Head of caudate nucleus (tissue), 42 donors: ENCODE data around the gene FER1L5.
A peak's percentile ranks its signal among the peaks of the same experiment; 100 is the strongest.

Source experiments
- DNase-seq, 42 donors: peaks; one replicate each; pipeline versions ENCODE4 v3.0.0 to v3.0.0-alpha.2; 2020 to 2021; ENCODE audit warnings: mixed read lengths in 7 of 42
- intact Hi-C: fragments of 100-400 bp; cut with DNase I; formaldehyde crosslinking; loops from one replicate; pipeline ENCODE4 v1.15.0; 2022

The FER1L5 gene

DNA sequence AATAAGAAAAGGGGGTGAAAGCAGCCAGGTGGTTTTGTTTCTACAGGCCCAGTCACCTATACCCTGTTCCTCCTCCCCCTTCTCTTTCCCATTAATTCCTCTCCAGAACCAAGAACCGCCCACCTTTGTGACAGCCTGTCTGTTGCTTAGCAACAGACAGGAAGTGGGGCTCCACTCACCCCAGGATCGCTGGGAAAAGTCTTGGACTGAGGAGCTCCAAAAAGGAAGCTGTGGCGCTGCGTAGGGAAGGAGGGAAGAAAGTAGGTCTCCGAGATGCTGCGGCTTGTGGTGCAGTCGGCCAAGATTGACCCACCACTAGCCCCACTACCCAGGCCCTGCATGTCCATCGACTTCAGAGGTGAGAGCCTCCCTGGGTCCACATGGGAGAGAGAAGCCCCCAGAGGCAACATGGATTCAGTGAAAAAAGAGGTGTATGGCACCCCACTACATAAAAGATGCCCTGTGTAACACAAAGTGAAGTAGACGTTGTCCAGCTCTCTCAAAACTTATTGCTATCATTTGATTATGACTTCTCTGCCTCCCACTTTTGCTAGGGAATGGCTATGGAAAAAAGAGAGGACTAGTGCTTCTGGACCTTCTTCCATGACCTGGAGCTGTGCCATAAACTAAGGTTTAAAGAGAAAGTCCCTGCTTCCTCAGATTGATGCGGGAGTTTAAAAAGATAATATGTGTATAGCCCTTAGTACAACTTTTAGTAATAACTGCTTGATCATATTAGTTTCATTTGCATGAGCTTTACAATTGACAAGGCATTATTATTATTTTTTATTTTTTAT lies at the start of gene FER1L5:
Gene FER1L5 (plus strand): TSS at position 201 of the 797 bp plus-strand sequence. CDS start 73 bp downstream, at position 274.
- intact Hi-C loops: no loop called here
- peak; percentile 37 to 92 (median 70) for DNase-seq

DNA sequence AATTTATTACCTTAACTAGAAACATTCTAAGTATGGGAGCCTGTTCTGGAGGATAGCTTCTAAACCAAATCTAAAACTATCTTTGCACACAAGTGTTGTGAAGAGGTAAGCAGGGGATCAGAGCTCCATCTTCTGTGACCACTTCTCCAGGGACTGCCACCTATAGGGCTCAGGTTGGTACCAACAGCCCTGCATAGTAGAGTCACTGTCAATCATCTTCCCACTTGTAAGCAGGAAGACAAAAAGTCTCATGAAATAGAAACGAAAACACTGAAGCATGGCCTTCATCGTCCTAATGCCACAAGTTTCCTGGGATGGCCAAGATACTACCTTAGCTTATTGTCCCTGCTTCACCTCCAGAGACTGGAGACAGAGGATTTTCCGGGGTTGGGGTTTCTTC lies 48.3 kb upstream of the FER1L5 start:
- no peak for DNase-seq
- intact Hi-C loops: no loop called here

DNA sequence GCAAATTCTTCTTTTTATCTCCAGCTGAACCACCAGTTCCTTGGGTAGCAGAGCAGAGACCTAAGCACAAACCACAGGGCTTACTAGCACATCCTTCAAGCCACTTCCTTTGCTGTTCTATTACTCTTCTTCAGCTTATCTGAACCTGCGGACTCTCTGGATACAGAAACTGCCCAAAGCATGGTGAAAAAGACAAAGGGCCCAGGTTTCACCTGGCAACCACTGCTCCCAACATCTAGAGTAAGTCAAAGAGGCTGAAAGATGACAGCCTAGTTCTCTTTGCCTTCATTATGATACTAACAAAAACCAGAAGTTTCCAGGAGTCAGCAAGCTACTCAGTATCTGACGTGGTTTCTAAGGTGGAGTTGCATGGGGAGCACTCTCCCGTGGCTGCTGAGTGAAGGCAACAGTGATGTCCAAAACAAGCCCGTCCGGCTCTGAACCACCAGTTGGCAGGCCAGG lies 47.8 kb upstream of the FER1L5 start:
- intact Hi-C loops: no loop called here
- no peak for DNase-seq

DNA sequence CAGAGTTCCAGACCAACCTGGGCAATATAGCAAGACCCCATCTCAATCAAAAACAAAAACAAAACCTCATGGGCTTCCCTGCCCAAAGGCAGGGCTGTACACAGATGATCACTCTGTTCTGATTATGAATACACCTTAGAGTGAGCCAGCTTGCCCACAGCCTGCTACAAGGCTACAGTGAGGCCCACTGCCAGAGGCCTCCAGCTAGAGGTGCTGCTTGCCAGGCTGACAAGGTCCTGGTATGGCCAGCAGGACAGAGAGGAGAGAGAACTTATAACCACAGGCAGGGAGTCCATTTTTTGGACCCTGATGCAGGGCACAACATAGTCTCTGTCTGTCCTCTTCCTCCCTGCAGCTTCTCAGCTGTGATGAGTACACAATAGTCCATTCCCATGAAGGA lies 46.0 kb upstream of the FER1L5 start:
- intact Hi-C loops: no loop called here
- DNase-seq: peak in 4 of 42 donors; percentile 3 to 41 (median 6)

DNA sequence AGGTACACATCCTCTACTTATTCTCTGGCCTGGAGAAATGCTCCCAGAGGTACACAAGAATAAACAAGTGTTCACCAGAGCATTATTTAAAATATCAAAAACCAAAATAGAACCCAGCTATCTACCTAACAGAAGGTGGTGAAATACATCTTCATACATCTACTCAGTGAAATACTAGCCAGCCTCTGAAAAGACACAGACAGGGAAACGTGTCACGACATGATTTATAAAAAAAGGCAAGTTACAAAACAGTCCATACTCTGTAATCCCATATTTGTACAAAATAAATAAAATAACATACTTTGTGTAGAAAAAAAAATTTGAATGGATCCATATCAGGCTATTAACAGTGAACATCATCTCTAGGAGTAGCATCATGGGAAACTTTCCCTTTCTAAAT lies 42.6 kb upstream of the FER1L5 start:
- intact Hi-C loops: no loop called here
- DNase-seq: no peak

DNA sequence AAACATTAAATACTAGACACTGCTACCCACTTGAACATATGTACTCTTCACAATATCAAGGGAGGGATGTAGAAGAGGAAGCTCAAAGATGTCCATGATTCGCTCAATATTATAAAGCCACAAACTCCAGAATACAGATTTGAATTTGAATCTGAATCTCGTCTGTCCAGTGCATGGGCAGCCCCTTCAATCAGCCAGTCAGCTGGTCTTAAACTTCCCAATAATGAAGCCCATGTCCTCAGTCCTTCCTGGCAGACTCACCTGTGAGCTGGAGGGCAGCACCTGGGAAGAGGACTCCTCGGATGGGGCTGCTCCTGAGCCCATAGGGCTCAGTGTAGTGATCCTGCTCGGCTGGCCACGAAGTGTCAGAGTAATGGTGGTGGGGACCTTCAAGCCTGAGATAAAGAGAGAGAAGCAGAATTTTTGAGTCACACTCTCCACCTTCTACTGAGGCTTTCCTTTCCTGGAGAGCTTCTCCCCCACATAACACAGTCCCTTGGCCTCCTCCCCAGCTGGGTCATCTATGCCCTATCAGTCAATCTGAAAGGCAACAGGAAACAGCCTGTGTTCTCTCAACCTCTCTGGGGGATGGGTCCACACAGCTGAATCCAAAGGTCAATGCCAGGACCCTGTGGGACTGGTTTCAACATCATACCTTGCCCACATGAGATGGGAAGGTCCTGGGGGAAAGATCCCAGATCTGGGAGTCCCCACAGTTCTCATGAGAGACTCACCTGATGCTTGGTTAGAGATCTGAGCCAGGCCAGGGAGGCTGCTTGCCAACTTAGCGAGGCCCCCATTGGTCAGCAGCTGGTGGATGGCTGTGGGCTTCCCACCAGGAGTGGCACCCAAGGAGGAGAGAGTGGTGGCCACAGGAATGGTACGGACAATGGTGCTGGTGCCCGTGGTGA lies 40.9 kb upstream of the FER1L5 start:
- DNase-seq: no peak

DNA sequence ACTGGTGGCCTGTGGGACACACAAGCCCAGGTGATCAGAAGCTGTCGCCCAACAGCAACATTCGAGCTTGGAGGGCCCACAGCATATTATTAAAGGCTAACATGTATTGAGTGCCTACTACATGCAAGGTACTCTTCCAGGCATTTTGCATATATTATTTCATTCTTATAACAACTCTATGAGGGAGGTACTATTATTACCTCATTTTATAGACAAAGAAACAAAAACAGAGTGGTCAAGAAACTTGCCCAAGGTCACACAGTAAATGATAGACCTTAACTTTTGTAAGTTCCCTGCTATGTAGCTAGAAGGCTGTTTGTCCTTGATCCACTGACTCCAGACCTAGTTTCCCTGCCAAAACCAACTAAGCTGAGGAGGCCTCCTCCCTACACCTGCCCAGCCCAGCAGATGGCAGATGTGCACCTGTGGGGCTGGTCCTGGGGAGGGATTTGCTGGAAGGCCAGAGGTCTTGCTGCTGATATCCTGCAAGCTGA lies 40.2 kb upstream of the FER1L5 start:
- intact Hi-C loops: no loop called here
- no peak for DNase-seq

More for the DNA sequence above, 40.9 kb upstream of the FER1L5 start:
- intact Hi-C loops: no loop called here

DNA sequence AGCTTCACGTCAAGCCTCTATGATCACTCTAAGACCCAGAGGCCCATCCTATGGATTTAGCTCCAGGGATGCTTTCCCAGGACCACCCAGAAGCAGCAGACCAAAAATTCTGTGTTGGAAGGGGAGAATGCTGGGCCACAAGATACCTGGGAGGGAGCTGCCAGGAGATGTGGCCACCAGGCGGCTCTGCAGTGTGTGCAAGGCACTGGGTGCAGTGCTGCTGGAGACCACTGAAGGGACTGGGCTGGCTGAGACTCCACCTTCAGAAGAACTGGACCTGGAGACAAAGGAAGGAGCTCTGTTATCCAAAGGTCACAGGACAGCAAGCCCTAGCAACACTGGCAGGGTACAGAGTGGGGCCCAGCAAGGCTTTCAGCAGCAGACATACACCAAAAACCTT lies 38.5 kb upstream of the FER1L5 start:
- intact Hi-C loops: no loop called here

DNA sequence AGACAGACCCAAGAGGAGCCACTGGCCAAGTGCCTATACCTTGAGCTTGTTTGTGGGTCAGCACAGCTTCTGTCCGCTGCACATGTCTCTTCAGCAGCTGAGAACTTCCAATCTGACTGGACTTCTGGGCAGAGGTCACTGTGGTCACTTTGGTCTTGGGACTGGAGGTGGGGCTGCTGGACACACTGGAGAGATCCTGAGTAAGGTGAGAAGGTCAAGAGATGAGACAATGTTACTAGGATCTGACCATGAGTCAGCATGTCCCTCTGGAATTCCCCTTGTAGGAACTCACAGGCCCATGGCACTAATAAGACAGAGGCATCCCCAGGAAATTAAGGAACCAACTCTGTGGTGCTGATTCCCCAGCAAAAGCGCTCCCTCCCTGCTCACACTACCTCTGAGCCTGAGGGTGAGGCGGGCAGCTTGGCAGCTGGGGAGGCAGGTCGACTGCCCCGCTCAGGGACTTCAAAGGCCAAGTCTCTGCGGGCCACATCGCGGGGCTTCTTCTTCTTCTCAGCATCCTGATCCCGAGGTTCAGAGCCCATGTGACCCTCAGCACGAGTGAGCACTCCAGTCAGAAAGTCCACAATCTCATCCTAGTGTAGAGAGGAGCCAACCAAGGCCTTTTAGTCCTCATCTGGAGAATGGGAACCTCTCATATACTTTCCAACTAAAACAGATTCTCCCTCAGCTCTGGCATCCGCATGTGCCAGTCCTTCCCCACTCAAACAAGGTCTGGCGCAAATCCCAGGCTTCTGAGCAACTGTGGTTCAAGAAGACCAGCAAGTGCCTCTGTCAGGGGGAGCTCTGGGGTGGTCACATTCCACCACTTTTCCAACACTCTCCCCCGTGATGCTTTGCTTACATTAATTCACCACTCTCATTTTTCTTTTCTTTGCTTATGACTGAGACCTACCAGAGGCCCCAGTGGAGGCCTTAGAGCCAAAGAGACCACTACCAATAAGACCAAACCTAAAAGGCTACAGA lies 33.8 kb upstream of the FER1L5 start:
- intact Hi-C loops: no loop called here
- peak in 13 of 42 donors; percentile 4 to 52 (median 22) for DNase-seq

More for the DNA sequence above, 38.5 kb upstream of the FER1L5 start:
- DNase-seq: no peak

DNA sequence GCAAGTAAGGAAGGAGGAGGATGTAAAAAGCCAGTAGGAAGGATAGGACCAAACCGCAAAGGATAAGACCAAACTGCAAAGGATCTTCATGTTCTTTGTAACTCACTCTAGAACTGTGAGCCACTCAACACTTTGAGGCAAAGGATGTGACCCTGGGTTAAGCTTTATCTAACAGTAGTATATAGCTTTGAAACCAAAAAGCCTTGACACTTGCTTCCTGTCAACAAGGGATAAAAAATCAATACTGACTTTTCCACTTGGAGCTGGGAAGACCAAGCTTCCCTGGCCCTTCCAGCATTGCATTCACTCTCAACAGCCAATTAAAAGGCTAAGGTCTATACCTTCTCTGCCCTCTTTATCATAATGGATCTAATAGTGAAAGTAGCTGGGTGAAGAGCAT lies 26.4 kb upstream of the FER1L5 start:
- DNase-seq: no peak
- intact Hi-C loops: no loop called here

DNA sequence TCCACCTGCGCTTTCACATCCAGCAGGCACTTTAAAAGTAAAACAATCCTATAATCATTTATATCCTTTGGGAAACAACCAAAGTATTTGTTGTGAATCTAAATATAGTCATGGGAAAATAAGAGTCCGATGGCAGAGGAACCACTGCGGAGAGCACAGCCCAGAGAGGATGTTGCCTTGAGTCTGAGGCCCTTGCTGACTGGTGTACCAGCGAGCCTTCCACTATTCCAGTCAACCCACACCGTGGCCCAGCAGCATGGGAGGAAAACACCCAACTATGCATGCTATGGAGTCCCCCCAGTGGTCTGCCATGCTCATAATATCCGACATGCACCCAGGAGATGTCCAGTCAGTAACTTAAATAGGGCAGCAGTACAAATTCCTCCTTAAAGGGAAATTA lies 26.0 kb upstream of the FER1L5 start:
- intact Hi-C loops: no loop called here
- DNase-seq: no peak

DNA sequence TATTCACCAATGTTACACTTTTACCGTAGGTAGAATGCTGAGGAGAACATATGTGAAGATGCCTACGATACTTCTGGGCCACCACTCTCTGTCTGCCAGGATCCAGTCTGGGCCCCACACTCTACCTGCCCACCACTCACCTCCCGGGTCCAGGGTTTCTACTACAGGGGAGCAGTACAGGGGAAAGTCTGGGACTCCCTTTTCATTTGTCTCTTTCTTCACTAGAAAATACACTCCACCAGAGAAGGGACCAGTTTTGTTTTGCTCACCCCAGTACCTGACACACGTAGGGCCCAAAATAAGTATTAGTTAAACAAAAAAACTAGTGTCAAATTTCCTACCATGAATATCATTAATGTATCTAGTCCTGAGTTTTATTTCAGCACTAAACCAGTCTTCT lies 25.6 kb upstream of the FER1L5 start:
- intact Hi-C loops: no loop called here

DNA sequence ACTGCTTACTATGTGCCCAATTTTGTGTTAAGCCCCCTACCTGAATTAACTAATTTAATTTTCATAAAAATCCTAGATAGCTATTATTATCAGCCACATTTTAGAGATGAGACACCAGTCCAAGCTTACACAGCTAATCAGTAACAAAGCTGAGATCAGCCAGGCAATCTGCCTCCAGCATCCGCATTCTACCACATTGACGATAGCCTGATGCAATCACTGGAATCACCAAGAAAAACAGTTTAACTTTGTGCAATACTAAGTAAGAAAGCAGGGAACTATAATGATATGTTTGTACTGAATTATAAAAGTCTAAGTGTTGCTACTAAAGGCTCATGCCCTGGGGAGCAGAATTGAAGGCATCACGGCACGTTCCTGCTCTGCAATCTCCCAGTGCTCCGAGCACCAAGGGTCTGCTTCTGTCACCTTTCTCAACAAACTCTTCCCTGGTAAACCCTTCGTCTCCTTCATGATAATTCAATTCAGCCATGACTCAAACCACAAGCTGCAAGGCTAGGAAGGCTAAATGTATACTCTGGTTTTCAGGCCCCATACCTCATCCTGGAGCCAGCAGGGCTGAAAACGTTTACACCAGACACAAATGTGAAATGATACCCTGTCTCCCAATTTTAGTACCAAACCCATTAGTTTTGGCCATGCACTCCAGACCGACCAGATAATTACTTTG lies 23.8 kb upstream of the FER1L5 start:
- intact Hi-C loops: no loop called here
- no peak for DNase-seq

More for the DNA sequence above, 25.6 kb upstream of the FER1L5 start:
- no peak for DNase-seq

DNA sequence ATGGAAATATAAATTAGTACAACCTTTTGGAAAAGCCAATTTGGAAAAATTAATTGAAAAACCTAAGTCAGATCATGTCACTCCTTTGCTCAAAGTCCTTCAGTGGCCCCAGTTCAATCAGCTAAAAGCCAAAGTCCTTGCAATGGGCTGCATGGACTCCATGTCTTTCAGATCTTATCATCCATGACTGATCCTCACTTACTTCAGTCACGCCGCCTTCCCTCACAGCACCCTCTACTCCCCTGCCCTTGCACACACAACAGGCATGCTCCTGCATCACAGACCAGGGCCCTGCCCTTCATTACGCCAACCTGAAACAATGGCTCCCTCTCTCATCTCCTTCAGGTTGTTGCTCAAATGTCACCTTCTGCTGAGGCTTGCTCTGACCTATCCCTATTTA lies 20.0 kb upstream of the FER1L5 start:
- intact Hi-C loops: no loop called here
- no peak for DNase-seq

DNA sequence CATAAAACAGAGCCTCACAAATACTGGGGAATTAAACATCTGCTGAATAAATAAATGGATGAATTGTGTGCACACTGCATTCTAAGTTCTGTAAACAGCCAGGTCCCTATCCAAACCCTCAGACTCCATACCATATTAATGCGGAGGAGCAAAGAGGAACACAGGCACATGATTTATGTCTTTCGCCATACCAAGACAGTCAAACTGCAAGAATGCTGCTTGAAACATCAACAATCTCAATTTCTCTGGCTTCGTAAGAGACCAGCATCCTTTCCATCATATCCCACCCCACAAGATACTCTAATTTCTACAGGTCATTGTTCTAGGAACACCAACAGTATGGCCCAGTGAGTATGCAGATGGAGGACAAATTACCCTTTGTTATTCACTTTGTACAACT lies 19.4 kb upstream of the FER1L5 start:
- intact Hi-C loops: no loop called here
- no peak for DNase-seq

DNA sequence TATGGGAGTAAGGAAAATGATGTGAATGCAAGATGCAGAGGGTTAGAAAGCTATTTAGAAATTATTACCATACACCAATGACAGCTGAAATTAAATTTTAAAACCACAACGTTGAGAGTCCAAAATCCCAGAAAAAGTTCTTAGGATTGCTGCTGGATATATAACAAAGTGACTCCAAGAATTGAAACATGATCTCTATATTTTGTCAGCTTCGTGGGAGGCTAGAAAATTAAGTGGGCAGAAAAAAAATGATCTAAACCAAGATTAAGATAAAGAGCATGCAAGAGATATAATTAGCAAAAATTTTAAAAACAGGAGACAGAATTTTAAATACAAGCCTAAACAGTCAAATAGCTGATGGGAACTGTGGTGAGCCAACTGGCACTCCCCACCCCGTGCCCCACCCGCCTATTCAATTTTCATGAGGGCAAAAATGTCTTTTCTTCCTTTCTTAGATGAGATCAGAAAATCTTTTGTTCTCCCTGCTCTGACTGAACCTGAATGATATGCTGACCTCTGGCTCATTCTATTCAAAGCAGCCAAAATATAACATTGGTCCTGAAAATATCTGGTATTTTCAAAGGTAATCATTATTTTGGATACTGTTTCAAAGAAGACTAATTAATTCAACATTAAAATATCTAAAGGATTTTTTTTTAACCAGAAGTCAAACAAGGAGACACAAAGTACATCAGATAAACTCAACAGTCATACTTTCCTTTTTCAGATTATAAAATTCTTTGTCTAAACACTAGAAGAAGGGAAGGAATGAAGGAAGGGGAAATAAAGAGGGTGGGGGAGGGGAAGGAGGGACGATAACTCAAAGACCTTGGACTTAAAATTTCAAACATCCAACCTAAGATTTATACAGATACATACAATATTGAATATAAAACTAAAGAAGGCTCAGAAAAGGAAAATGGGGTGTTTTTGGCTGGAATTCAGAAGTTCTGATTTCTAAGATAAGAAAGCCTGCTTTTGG lies 16.7 kb upstream of the FER1L5 start:
- intact Hi-C loops: no loop called here
- no peak for DNase-seq

DNA sequence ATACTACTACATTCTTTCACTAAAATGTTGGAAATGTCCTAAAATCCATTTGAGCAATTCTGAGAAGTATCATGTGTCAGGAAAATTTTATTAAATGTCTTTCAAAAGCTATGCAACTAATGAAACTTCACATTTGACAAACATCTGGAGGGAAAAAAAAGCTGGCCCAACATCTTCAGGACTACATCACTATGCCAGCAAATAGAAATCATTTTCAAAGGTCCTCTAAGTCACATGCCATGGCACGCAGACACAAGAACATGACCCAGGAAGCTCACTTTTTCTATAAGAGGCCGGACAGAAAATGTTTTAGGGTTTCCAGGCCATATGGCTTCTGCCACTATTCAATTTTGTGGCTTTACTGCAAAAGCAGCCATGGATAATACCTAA lies 16.0 kb upstream of the FER1L5 start:
- DNase-seq: no peak
- intact Hi-C loops: no loop called here
